H1 (cell line): ENCODE results near the gene SRPRB. TPM values are rescaled to one million over a fixed set of nuclear protein-coding genes. Genes with fewer than 3 reads are reported as not detected.

ENCODE experiments used
- CTCF ChIA-PET: fragments of 300-600 bp; sonication (Branson Sonifier 250); formaldehyde crosslinking; loops from one replicate; lab custom pipeline; 2021; ENCODE audit not compliant: partially characterized antibody; lab: Charles Lee
- POLR2A ChIA-PET: fragments of 300-600 bp; sonication (Branson Sonifier 250); formaldehyde crosslinking; loops from one replicate; lab custom pipeline; 2021; ENCODE audit warnings: inconsistent platforms; ENCODE audit not compliant: partially characterized antibody; lab: Charles Lee
- DNase-seq, 2 experiments: peaks; one replicate each; pipeline versions ENCODE4 v3.0.0 to v3.0.0-alpha.2; 2010 to 2022; ENCODE audit warnings: low spot score in 2 of 2, low read depth in 1 of 2, mixed read lengths in 1 of 2
- FAIRE-seq: peaks from 2 replicates; lab custom pipeline; 2011; peaks lifted over from hg19 to GRCh38; lab: Jason Lieb, UNC
- H2AFZ ChIP-seq: 2 replicates; pipeline ENCODE4 v1.8.1; 2012; ENCODE audit warnings: low read length, inconsistent platforms
- H2AK5ac ChIP-seq: 2 replicates; pipeline ENCODE4 v1.6.1; 2013; ENCODE audit warnings: low read depth, low read length
- H2BK120ac ChIP-seq: replicated peaks from 2 replicates; pipeline ENCODE3; 2013; ENCODE audit warnings: low read depth, low read length, inconsistent platforms
- H2BK12ac ChIP-seq: 2 replicates; pipeline ENCODE4 v1.6.1; 2013; ENCODE audit warnings: low read depth, low read length
- H2BK15ac ChIP-seq: 2 replicates; pipeline ENCODE4 v1.6.1; 2013; ENCODE audit warnings: low read length
- H2BK20ac ChIP-seq: 2 replicates; pipeline ENCODE4 v1.6.1; 2013; ENCODE audit warnings: low read length
- H2BK5ac ChIP-seq: 2 replicates; pipeline ENCODE4 v1.6.1; 2013; ENCODE audit warnings: low read depth, low read length
- H3K14ac ChIP-seq: 2 replicates; pipeline ENCODE4 v1.6.1; 2013; ENCODE audit warnings: inconsistent platforms; ENCODE audit not compliant: insufficient read length
- H3K18ac ChIP-seq: 2 replicates; pipeline ENCODE4 v1.6.1; 2013; ENCODE audit warnings: low read length; ENCODE audit errors: extremely low read depth
- H3K23ac ChIP-seq: 2 replicates; pipeline ENCODE4 v1.6.1; 2013; ENCODE audit warnings: inconsistent platforms; ENCODE audit not compliant: insufficient read length
- H3K23me2 ChIP-seq: 2 replicates; pipeline ENCODE4 v1.6.1; 2013; ENCODE audit warnings: low read depth, low read length
- H3K27ac ChIP-seq: 2 replicates; pipeline ENCODE4 v1.6.1; 2011; ENCODE audit warnings: low read depth, low read length, inconsistent platforms
- H3K27me3 ChIP-seq, 4 experiments: replicated peaks in 1 of 4; 1 replicate in 1 of 4; 2 replicates in 3 of 4; pipeline versions ENCODE4 v1.6.1 to v1.8.1; 2011 to 2013; ENCODE audit warnings: low read length in 3 of 4, mild to moderate bottlenecking in 3 of 4, inconsistent platforms in 2 of 4, mixed read lengths in 2 of 4, moderate library complexity in 1 of 4; ENCODE audit not compliant: control insufficient read depth in 3 of 4, insufficient read depth in 3 of 4; ENCODE audit errors: extremely low read depth in 1 of 4
- H3K36me3 ChIP-seq, 4 experiments: 2 replicates each; pipeline versions ENCODE4 v1.6.1 to v1.8.1; 2011 to 2013; ENCODE audit warnings: mild to moderate bottlenecking in 4 of 4, low read length in 3 of 4, moderate library complexity in 2 of 4, control low read depth in 1 of 4, inconsistent platforms in 1 of 4; ENCODE audit not compliant: insufficient read depth in 4 of 4, control insufficient read depth in 2 of 4
- H3K4ac ChIP-seq: replicated peaks from 2 replicates; pipeline ENCODE3; 2013; ENCODE audit warnings: low read length, low read depth, mixed read lengths, inconsistent platforms; ENCODE audit not compliant: insufficient read length
- H3K4me1 ChIP-seq, 4 experiments: replicated peaks in 1 of 4; 1 replicate in 1 of 4; 2 replicates in 3 of 4; pipeline versions ENCODE4 v1.6.1 to v1.8.1; 2011 to 2013; ENCODE audit warnings: low read length in 3 of 4, inconsistent platforms in 2 of 4, mixed read lengths in 1 of 4; ENCODE audit not compliant: insufficient read depth in 4 of 4, control insufficient read depth in 3 of 4
- H3K4me2 ChIP-seq, 2 experiments: 2 replicates each; pipeline versions ENCODE4 v1.6.1 to v1.8.1; 2011 to 2013; ENCODE audit warnings: low read depth in 2 of 2, low read length in 2 of 2, control low read depth in 1 of 2, inconsistent platforms in 1 of 2, mild to moderate bottlenecking in 1 of 2; ENCODE audit not compliant: insufficient read depth in 1 of 2
- H3K4me3 ChIP-seq, 4 experiments: fragments of 200-600, 300-600 bp in 1 of 4; sonication (generic), shearing (Covaris generic), sonication (Bioruptor Twin) in 1 of 4; 2 replicates each; pipeline versions ENCODE4 v1.5.1 to v1.8.1; 2011 to 2016; ENCODE audit warnings: low read length in 4 of 4, low read depth in 3 of 4, control low read depth in 2 of 4, inconsistent platforms in 2 of 4, mild to moderate bottlenecking in 2 of 4, mixed read lengths in 1 of 4, moderate library complexity in 1 of 4; ENCODE audit not compliant: insufficient read depth in 2 of 4; ENCODE audit errors: extremely low read depth in 1 of 4
- H3K56ac ChIP-seq: replicated peaks from 2 replicates; pipeline ENCODE3; 2013; ENCODE audit warnings: low read depth, mild to moderate bottlenecking, mixed read lengths, low read length, inconsistent platforms; ENCODE audit not compliant: insufficient read length
- H3K79me1 ChIP-seq: 2 replicates; pipeline ENCODE4 v1.6.1; 2013; ENCODE audit warnings: low read depth, low read length, control low read depth
- H3K79me2 ChIP-seq, 2 experiments: 2 replicates each; pipeline versions ENCODE4 v1.6.1 to v1.8.1; 2012 to 2013; ENCODE audit warnings: low read length in 2 of 2, mild to moderate bottlenecking in 2 of 2, inconsistent platforms in 1 of 2; ENCODE audit not compliant: insufficient read depth in 2 of 2, control insufficient read depth in 1 of 2
- H3K9ac ChIP-seq, 4 experiments: replicated peaks in 1 of 4; 1 replicate in 1 of 4; 2 replicates in 3 of 4; pipeline versions ENCODE4 v1.6.1 to v1.8.1; 2011 to 2013; ENCODE audit warnings: low read depth in 3 of 4, low read length in 3 of 4, control low read depth in 2 of 4, mild to moderate bottlenecking in 2 of 4, moderate library complexity in 2 of 4, inconsistent platforms in 1 of 4; ENCODE audit errors: extremely low read depth in 1 of 4
- H3K9me3 ChIP-seq, 2 experiments: 2 replicates each; pipeline versions ENCODE4 v1.6.1 to v1.8.1; 2012 to 2013; ENCODE audit warnings: mild to moderate bottlenecking in 2 of 2, moderate library complexity in 2 of 2, control low read depth in 1 of 2, inconsistent platforms in 1 of 2, low read depth in 1 of 2, low read length in 1 of 2, mixed read lengths in 1 of 2; ENCODE audit not compliant: insufficient read depth in 2 of 2
- H4K20me1 ChIP-seq, 2 experiments: replicated peaks in 1 of 2; 2 replicates each; pipeline versions ENCODE3 to v1.8.1; 2011 to 2013; ENCODE audit warnings: inconsistent platforms in 2 of 2, low read length in 2 of 2, mild to moderate bottlenecking in 1 of 2; ENCODE audit not compliant: insufficient read depth in 2 of 2, control insufficient read depth in 1 of 2
- H4K5ac ChIP-seq: 2 replicates; pipeline ENCODE4 v1.6.1; 2013; ENCODE audit warnings: low read length, low read depth, mixed read lengths, inconsistent platforms; ENCODE audit not compliant: insufficient read length
- H4K8ac ChIP-seq: 2 replicates; pipeline ENCODE4 v1.8.0; 2013; ENCODE audit warnings: mild to moderate bottlenecking, moderate library complexity, low read length, inconsistent platforms; ENCODE audit not compliant: insufficient read depth; ENCODE audit errors: extremely low read depth
- H4K91ac ChIP-seq: replicated peaks from 2 replicates; pipeline ENCODE3; 2013; ENCODE audit warnings: low read length, mixed read lengths, inconsistent platforms; ENCODE audit not compliant: insufficient read length
- ASH2L ChIP-seq: fragments of 200-600, 300-600 bp; sonication (generic); IDR thresholded peaks from one replicate; pipeline ENCODE4 v1.7.1; 2017; ENCODE audit warnings: low read length
- CBX8 ChIP-seq: fragments of 300-800, 300-1000 bp; sonication (generic); IDR thresholded peaks from 2 replicates; pipeline ENCODE4 v1.7.1; 2016; ENCODE audit warnings: low read depth, low read length, borderline replicate concordance
- FOSL1 ChIP-seq: IDR thresholded peaks from 2 replicates; pipeline ENCODE4 v1.6.1; 2011; ENCODE audit warnings: mild to moderate bottlenecking, low read depth, low read length, moderate library complexity; ENCODE audit not compliant: insufficient read depth
- GABPA ChIP-seq: IDR thresholded peaks from 2 replicates; pipeline ENCODE4 v1.6.1; 2011; ENCODE audit warnings: mild to moderate bottlenecking, low read length, moderate library complexity, borderline replicate concordance; ENCODE audit not compliant: insufficient read depth
- JUND ChIP-seq: IDR thresholded peaks from 2 replicates; pipeline ENCODE4 v1.6.1; 2011; ENCODE audit warnings: mild to moderate bottlenecking, improper control_type of control experiment, low read length
- POU5F1 ChIP-seq: IDR thresholded peaks from 2 replicates; pipeline ENCODE4 v1.6.1; 2011; ENCODE audit warnings: low read depth, mild to moderate bottlenecking, low read length, moderate library complexity
- RXRA ChIP-seq: IDR thresholded peaks from 2 replicates; pipeline ENCODE4 v1.6.1; 2011; ENCODE audit warnings: low read depth, mild to moderate bottlenecking, low read length, moderate library complexity; ENCODE audit not compliant: insufficient read depth
- SIRT6 ChIP-seq: IDR thresholded peaks from one replicate; pipeline ENCODE4 v1.7.1; 2012; ENCODE audit warnings: low read length, inconsistent platforms
- SIX5 ChIP-seq: IDR thresholded peaks from 2 replicates; pipeline ENCODE4 v1.6.1; 2011; ENCODE audit warnings: mild to moderate bottlenecking, low read depth, low read length
- SP1 ChIP-seq: IDR thresholded peaks from 2 replicates; pipeline ENCODE4 v1.6.1; 2011; ENCODE audit warnings: low read depth, low read length
- SP2 ChIP-seq: IDR thresholded peaks from 2 replicates; pipeline ENCODE4 v1.6.1; 2012; ENCODE audit warnings: mild to moderate bottlenecking, low read length, inconsistent platforms
- TAF1 ChIP-seq: IDR thresholded peaks from 2 replicates; pipeline ENCODE4 v1.6.1; 2011; ENCODE audit warnings: mild to moderate bottlenecking, low read depth, low read length
- TEAD4 ChIP-seq: IDR thresholded peaks from 2 replicates; pipeline ENCODE4 v1.6.1; 2012; ENCODE audit warnings: low read depth, low read length, inconsistent platforms, mixed read lengths
- WGBS, 2 experiments: shearing (Covaris generic) in 1 of 2; methylation state at CpG; one replicate each; pipeline versions ENCODE4 v1.1.6 to v1.1.7; 2013 to 2015; ENCODE audit warnings: low lambda C conversion rate in 2 of 2, mixed read lengths in 2 of 2, inconsistent platforms in 1 of 2, low coverage in 1 of 2, missing lambda C conversion rate in 1 of 2; ENCODE audit not compliant: insufficient replicate concordance in 2 of 2, insufficient coverage in 1 of 2, insufficient read length in 1 of 2; ENCODE audit errors: extremely low coverage in 1 of 2, missing lambda C conversion rate in 1 of 2; 5-methylcytosine and 5-hydroxymethylcytosine counted together
- polyA plus RNA-seq, 7 experiments: library from polyadenylated mRNA; depleted of rRNA in 3 of 7; stranded (reverse) in 5 of 7; unstranded in 2 of 7; fragments of >200 nt in 5 of 7; fragments of 200-250 nt in 2 of 7; gene quantifications; 1 replicate in 5 of 7; 2 replicates in 1 of 7; 4 replicates in 1 of 7; pipeline versions ENCODE4 v1.2.1 to v1.2.3, GENCODE V29; 2011 to 2013; ENCODE audit warnings: missing spikeins in 2 of 7, mixed read lengths in 2 of 7
- total RNA-seq: library from RNA; stranded (reverse); fragmentation: NEBNext Ultra II Directional; extraction: Animal tissue kit (Norgen Biotek cat#: 25700); gene quantifications from 2 replicates; pipeline ENCODE4 v1.2.1, GENCODE V29; 2021

Gene SRPRB
- total and polyA plus RNA-seq, 2 of the 8 experiments (the other 6 are each of a cell fraction or from before 2014, with no cell fraction given), result 15.9 to 49.8 TPM

- Histone ChIP-seq H3K4me3 (no peak overlapping the region), H3K4ac (no peak overlapping the region), H3K27me3 (no peaks in the 10 kb centered on the region), H3K36me3 (no peaks in the 10 kb centered on the region), H2AK5ac (no peak overlapping the region), H2BK20ac (no peak overlapping the region), H3K9me3 (no peaks in the 10 kb centered on the region), H2BK120ac (no peak overlapping the region), H3K9ac (no peak overlapping the region), H2AFZ (no peak overlapping the region), H3K56ac (no peak overlapping the region), H2BK15ac (no peak overlapping the region), H4K91ac (no peak overlapping the region), H4K5ac (no peak overlapping the region), H4K8ac (no peak overlapping the region), H4K20me1 (no peaks in the 10 kb centered on the region), H3K18ac (no peak overlapping the region), H3K79me2 (no peaks in the 10 kb centered on the region), H3K14ac (no peak overlapping the region), H3K4me2 (no peak overlapping the region), H3K27ac (no peak overlapping the region), H2BK5ac (no peak overlapping the region), H2BK12ac (no peak overlapping the region), H3K4me1 (peaks cover 0 to 2% (median 0%) of the 10 kb centered on the region in 4 experiments; a peak in 1 of 7 replicates), H3K79me1 (no peaks in the 10 kb centered on the region), H3K23me2 (no peaks in the 10 kb centered on the region), H3K23ac (no peak overlapping the region)
- ChIA-PET POLR2A (no interaction called here), CTCF (no interaction called here)
- DNase-seq, result no peak
- no peak for FAIRE-seq
- 97% methylated on average over 4 of the region's 4 CpGs; no CpG with 5 or more reads in 1 of the 2 experiments for WGBS, 2 experiments
- TF ChIP-seq SIX5, result no peak
- no peak for TF ChIP-seq GABPA
- TF ChIP-seq TAF1, result no peak
- TF ChIP-seq TEAD4, result no peak
- TF ChIP-seq CBX8, result no peak
- TF ChIP-seq FOSL1, result no peak
- TF ChIP-seq SP1, result no peak
- no peak for TF ChIP-seq JUND
- no peak for TF ChIP-seq SIRT6
- no peak for TF ChIP-seq POU5F1
- no peak for TF ChIP-seq SP2
- TF ChIP-seq ASH2L, result no peak
- no peak for TF ChIP-seq RXRA
Measured at GRCh38 chr3:133845127-133845526, 39.5 kb downstream of the SRPRB start.
